Measurements from ENCODE around the gene PLXDC1.
"Not testable (repeated sequence)": the region's sequence is repeated elsewhere in the genome, so short reads cannot be mapped to it uniquely, and the experiment has no call there.

Gene PLXDC1

GRCh38 chr17:39063681-39064069 lies 87.8 kb downstream of the PLXDC1 start:
- no peak for DNase-seq (ENCODE audit: low read depth in 2 of 2)

- DNase-seq (ENCODE audit: low read depth in 2 of 2) = peak in 1 of 2 experiments; percentile 32
These were observed 88.4 kb downstream of the PLXDC1 start for GRCh38 chr17:39062846-39063680.

GRCh38 chr17:39058524-39058923 lies 92.9 kb downstream of the PLXDC1 start:
- no peak for DNase-seq (ENCODE audit: low read depth in 2 of 2)

GRCh38 chr17:39057701-39058206 lies 93.7 kb downstream of the PLXDC1 start:
- no peak for DNase-seq (ENCODE audit: low read depth in 2 of 2)

GRCh38 chr17:39054111-39054645 lies 97.3 kb downstream of the PLXDC1 start:
- no peak for DNase-seq (ENCODE audit: low read depth in 2 of 2)

GRCh38 chr17:39052423-39052822 lies 99.0 kb downstream of the PLXDC1 start:
- not testable (repeated sequence) for DNase-seq (ENCODE audit: low read depth in 2 of 2)

GRCh38 chr17:39051001-39051585 lies 100.3 kb downstream of the PLXDC1 start:
- DNase-seq (ENCODE audit: low read depth in 2 of 2) = no peak

GRCh38 chr17:39045948-39046679 lies 105.3 kb downstream of the PLXDC1 start:
- no peak for DNase-seq (ENCODE audit: low read depth in 2 of 2)

GRCh38 chr17:39036009-39036408 lies 115.4 kb downstream of the PLXDC1 start:
- no peak for DNase-seq (ENCODE audit: low read depth in 2 of 2)

- DNase-seq (ENCODE audit: low read depth in 2 of 2) = not testable (repeated sequence)
These were observed 115.9 kb downstream of the PLXDC1 start for GRCh38 chr17:39035578-39035977.

- no peak for DNase-seq (ENCODE audit: low read depth in 2 of 2)
These were observed 122.7 kb downstream of the PLXDC1 start for GRCh38 chr17:39028690-39029089.

- DNase-seq (ENCODE audit: low read depth in 2 of 2) = no peak
These were observed 123.9 kb downstream of the PLXDC1 start for GRCh38 chr17:39027455-39028035.

GRCh38 chr17:39026980-39027451 lies 124.4 kb downstream of the PLXDC1 start:
- no peak for DNase-seq (ENCODE audit: low read depth in 2 of 2)

GRCh38 chr17:39026346-39026745 lies 125.1 kb downstream of the PLXDC1 start:
- DNase-seq (ENCODE audit: low read depth in 2 of 2) = not testable (repeated sequence)

- DNase-seq (ENCODE audit: low read depth in 2 of 2) = no peak
These were observed 128.5 kb downstream of the PLXDC1 start for GRCh38 chr17:39022924-39023323.

- DNase-seq (ENCODE audit: low read depth in 2 of 2) = not testable (repeated sequence)
These were observed 131.4 kb downstream of the PLXDC1 start for GRCh38 chr17:39020037-39020436.

GRCh38 chr17:39018267-39019134 lies 132.9 kb downstream of the PLXDC1 start:
- no peak for DNase-seq (ENCODE audit: low read depth in 2 of 2)

- DNase-seq (ENCODE audit: low read depth in 2 of 2) = no peak
These were observed 135.0 kb downstream of the PLXDC1 start for GRCh38 chr17:39016193-39017153.

- no peak for DNase-seq (ENCODE audit: low read depth in 2 of 2)
These were observed 135.9 kb downstream of the PLXDC1 start for GRCh38 chr17:39015546-39015935.
